Measurements from ENCODE around the gene HOMER2. TPM values are rescaled to one million over a fixed set of nuclear protein-coding genes. Genes with fewer than 3 reads are reported as not detected.
"Not testable (repeated sequence)": the region's sequence is repeated elsewhere in the genome, so short reads cannot be mapped to it uniquely, and the experiment has no call there.

HOMER2 gene
- total RNA-seq, 1 donor from 2014 or later, result 23.4 TPM

DNA sequence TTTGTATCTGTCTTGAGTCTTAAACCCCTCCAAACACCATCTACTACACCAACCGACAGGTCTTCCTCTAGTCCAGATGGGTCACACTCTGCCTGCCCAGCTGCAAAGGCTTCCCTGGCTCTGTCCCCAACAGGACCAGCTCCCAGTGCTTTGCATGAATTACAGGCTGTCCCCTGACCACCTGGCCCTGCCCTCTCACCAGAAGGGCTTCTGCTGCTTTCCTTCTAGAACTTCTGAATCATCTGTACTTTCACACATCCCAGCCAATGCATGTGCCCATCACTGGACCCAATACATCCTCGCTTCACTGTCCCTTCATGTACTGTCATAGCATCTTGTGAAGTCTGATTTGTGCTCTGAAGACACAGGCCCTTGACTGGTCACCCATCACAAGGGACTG, 53.6 kb downstream of the HOMER2 start:
- no peaks in the 10 kb centered on the region for H3K36me3 Mint-ChIP-seq
- no peaks in the 10 kb centered on the region for H3K27me3 Mint-ChIP-seq
- H3K9me3 Mint-ChIP-seq, result no peaks in the 10 kb centered on the region
- H3K4me3 Mint-ChIP-seq, result no peak overlapping the region
- no peak for DNase-seq (ENCODE audit: extremely low spot score, unreplicated experiment)
- H3K27ac Mint-ChIP-seq, result no peak overlapping the region
- TF ChIP-seq, protein P1, sequence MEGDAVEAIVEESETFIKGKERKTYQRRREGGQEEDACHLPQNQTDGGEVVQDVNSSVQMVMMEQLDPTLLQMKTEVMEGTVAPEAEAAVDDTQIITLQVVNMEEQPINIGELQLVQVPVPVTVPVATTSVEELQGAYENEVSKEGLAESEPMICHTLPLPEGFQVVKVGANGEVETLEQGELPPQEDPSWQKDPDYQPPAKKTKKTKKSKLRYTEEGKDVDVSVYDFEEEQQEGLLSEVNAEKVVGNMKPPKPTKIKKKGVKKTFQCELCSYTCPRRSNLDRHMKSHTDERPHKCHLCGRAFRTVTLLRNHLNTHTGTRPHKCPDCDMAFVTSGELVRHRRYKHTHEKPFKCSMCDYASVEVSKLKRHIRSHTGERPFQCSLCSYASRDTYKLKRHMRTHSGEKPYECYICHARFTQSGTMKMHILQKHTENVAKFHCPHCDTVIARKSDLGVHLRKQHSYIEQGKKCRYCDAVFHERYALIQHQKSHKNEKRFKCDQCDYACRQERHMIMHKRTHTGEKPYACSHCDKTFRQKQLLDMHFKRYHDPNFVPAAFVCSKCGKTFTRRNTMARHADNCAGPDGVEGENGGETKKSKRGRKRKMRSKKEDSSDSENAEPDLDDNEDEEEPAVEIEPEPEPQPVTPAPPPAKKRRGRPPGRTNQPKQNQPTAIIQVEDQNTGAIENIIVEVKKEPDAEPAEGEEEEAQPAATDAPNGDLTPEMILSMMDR (conservative IDR thresholded peaks at IDR 0.05), result no peak
- peaks cover 32% of the 10 kb centered on the region for H3K4me1 Mint-ChIP-seq (ENCODE audit: unreplicated experiment)

DNA sequence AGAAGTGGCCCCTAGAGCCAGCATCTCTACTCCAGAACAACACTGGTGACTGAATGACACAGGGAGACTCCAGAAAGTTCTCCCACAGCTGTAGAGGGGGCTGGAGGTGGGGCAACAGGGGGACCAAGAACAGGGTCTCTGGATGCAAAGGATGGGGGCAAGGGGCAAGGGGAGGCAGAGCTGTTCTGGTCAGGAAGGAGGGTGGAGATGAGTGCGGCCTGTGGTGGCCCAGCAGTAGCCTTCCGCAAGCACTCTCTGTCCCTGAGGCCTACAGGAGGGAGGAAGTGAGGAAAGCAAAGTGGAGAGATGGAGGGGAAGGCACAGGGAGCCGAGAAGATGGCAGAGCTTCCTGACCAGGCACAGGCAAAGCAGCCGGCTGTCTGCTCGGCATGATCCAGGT, 56.5 kb downstream of the HOMER2 start:
- no peaks in the 10 kb centered on the region for H3K27me3 Mint-ChIP-seq
- no peak for DNase-seq (ENCODE audit: extremely low spot score, unreplicated experiment)
- H3K27ac Mint-ChIP-seq, result no peak overlapping the region
- TF ChIP-seq, protein P1 (conservative IDR thresholded peaks at IDR 0.05), result no peak
- no peaks in the 10 kb centered on the region for H3K9me3 Mint-ChIP-seq
- no peaks in the 10 kb centered on the region for H3K36me3 Mint-ChIP-seq
- no peak overlapping the region for H3K4me3 Mint-ChIP-seq
- peaks cover 30% of the 10 kb centered on the region for H3K4me1 Mint-ChIP-seq (ENCODE audit: unreplicated experiment)

DNA sequence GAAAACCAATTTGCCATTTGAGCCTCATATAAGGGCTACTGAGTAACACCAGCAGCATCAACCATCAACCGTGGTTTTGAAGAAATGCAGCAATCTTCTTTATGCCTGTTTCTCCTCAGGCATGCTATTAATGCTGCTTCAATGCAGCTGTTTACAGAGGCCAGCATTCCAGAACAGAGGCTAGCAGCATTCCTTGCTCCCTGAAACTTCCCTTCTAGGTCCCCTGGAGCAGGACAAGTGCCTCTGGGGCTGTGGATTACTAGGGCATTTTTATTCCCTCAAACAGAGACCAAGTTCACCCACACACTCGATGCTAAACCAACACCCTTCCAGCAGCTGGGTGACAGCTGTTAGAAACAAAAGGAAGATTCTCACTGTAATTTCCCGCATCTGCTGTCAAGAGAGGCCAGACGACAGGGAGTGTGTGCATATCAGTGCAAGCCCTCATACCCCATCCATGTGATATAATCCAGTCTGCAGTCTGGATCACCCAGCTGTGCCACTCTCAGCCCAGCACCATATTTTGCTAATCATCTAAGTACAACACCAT, 57.5 kb downstream of the HOMER2 start:
- no peak for DNase-seq (ENCODE audit: extremely low spot score, unreplicated experiment)
- H3K4me3 Mint-ChIP-seq, result no peak overlapping the region

DNA sequence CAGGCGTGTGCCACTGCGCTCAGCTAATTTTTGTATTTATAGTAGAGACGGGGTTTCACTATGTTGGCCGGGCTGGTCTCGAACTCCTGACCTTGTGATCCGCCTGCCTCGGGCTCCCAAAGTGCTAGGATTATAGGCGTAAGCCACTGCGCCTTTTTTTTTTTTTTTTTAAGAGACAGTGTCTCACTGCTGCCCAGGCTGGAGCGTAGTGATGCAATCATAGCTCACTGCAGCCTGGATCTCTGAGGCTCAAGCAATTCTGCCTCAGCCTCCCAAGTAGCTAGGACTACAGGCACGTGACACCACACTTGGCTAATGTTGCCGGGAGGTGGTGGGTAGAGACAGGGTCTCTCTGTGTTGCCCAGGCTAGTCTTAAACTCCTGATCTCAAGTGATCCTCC, 59.0 kb downstream of the HOMER2 start:
- not testable (repeated sequence) for H3K9me3 Mint-ChIP-seq

More for the DNA sequence above, 57.5 kb downstream of the HOMER2 start:
- Mint-ChIP-seq H3K27ac (no peak overlapping the region), H3K27me3 (no peaks in the 10 kb centered on the region), H3K36me3 (peaks cover 4% of the 10 kb centered on the region), H3K4me1 (ENCODE audit: unreplicated experiment) (peaks cover 28% of the 10 kb centered on the region), H3K9me3 (no peaks in the 10 kb centered on the region)
- TF ChIP-seq, protein P1 (conservative IDR thresholded peaks at IDR 0.05), result no peak

DNA sequence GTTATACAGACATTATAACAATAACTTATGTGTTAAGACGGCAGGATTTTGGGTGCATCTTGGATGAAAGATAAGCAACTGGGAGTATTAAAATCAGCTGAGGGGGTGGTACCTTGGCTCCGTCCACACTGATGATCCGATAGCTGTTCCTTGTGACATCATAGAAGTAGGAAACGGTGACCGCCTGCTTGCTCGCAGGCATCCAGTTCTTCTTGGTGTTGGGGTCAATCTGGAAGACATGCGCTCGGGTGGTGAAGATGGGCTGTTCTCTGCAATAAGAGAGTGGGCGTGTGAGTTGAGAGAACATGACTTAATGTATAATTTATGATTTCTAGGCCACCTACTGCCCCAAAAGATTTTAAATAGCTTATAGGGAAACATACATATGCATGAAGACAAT, 59.9 kb downstream of the HOMER2 start:
- DNase-seq (ENCODE audit: extremely low spot score, unreplicated experiment), result no peak
- Mint-ChIP-seq H3K4me3 (no peak overlapping the region), H3K27ac (no peak overlapping the region), H3K4me1 (ENCODE audit: unreplicated experiment) (peaks cover 11% of the 10 kb centered on the region), H3K9me3 (no peaks in the 10 kb centered on the region), H3K27me3 (no peaks in the 10 kb centered on the region), H3K36me3 (peaks cover 4% of the 10 kb centered on the region)
- TF ChIP-seq, protein P1 (conservative IDR thresholded peaks at IDR 0.05), result no peak

More for the DNA sequence above, 59.0 kb downstream of the HOMER2 start:
- H3K27me3 Mint-ChIP-seq; H3K4me3 Mint-ChIP-seq; DNase-seq (ENCODE audit: extremely low spot score, unreplicated experiment); H3K36me3 Mint-ChIP-seq; H3K27ac Mint-ChIP-seq: not testable (repeated sequence)
- peaks cover 19% of the 10 kb centered on the region for H3K4me1 Mint-ChIP-seq (ENCODE audit: unreplicated experiment)

DNA sequence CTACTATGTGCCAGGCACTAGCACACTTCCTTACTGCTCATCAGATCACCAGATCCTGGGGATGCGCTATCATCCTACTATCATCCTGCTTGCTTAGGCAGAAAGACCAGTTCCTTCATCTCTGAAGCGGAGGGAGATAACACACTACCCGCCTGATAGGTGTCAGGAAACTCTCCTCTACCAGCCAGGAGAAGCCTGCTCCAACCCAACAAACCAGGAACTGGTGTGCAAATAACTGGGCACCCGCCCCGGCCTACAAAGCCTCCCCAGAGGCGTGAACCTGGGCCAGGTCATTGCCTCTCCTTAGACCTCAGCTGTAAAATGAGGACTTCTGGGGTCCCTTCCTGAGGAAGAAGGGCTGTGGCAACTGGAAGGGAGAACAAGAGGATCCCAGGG, 61.5 kb downstream of the HOMER2 start:
- TF ChIP-seq, protein P1 (conservative IDR thresholded peaks at IDR 0.05), result no peak
- H3K36me3 Mint-ChIP-seq, result peaks cover 4% of the 10 kb centered on the region
- no peak overlapping the region for H3K4me3 Mint-ChIP-seq
- no peak overlapping the region for H3K27ac Mint-ChIP-seq
- H3K27me3 Mint-ChIP-seq, result no peaks in the 10 kb centered on the region
- DNase-seq (ENCODE audit: extremely low spot score, unreplicated experiment), result no peak
- H3K9me3 Mint-ChIP-seq, result no peaks in the 10 kb centered on the region
- peaks cover 7% of the 10 kb centered on the region for H3K4me1 Mint-ChIP-seq (ENCODE audit: unreplicated experiment)
